DOHH2 (cell line): ENCODE measurements around the gene CRADD.

Experiments
- EZH2phosphoT487 ChIP-seq: fragments of 200-600 bp; sonication (generic); IDR thresholded peaks from 2 replicates; pipeline ENCODE4 v1.6.1; 2017; ENCODE audit warnings: borderline replicate concordance, mild to moderate bottlenecking, antibody characterized with exemption, low read length, moderate library complexity, mixed read lengths
- TF ChIP-seq, protein P1 (sequence below): fragments of 200-600 bp; sonication (generic); IDR thresholded peaks from one replicate; pipeline ENCODE4 v1.5.1; 2014; ENCODE audit warnings: antibody characterized with exemption, mild to moderate bottlenecking, low read depth, low read length; ENCODE audit not compliant: poor library complexity, severe bottlenecking

DNA sequence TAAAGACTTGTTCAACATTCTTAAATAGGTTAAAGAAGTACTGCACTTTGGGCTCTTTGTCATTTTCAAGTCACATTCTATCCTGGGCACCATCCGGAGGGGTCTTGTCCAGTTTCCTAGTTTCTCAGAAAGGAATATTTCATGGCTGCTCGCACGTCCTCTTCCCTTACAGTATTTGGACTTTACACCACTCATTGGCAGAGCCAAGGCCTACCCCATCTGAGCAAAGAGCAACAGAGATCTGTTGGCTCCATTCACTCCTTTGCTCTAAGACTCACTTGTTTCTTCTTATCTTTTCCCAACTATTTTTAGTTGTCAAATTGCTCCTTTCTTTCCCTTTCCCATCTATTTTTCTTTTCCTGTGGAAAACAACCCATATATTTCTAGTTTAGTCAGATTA, 118.2 kb downstream of the CRADD start:
- TF ChIP-seq, protein P1, sequence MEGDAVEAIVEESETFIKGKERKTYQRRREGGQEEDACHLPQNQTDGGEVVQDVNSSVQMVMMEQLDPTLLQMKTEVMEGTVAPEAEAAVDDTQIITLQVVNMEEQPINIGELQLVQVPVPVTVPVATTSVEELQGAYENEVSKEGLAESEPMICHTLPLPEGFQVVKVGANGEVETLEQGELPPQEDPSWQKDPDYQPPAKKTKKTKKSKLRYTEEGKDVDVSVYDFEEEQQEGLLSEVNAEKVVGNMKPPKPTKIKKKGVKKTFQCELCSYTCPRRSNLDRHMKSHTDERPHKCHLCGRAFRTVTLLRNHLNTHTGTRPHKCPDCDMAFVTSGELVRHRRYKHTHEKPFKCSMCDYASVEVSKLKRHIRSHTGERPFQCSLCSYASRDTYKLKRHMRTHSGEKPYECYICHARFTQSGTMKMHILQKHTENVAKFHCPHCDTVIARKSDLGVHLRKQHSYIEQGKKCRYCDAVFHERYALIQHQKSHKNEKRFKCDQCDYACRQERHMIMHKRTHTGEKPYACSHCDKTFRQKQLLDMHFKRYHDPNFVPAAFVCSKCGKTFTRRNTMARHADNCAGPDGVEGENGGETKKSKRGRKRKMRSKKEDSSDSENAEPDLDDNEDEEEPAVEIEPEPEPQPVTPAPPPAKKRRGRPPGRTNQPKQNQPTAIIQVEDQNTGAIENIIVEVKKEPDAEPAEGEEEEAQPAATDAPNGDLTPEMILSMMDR = no peak
- no peak for TF ChIP-seq EZH2phosphoT487
